GM21529 (cell line): ENCODE measurements around the gene WHRN.

Source experiments
- ATAC-seq: cut with Tn5 transposase; IDR thresholded peaks from one replicate; pipeline ENCODE4 v1.9.1; 2021; ENCODE audit not compliant: unreplicated experiment

WHRN gene

DNA sequence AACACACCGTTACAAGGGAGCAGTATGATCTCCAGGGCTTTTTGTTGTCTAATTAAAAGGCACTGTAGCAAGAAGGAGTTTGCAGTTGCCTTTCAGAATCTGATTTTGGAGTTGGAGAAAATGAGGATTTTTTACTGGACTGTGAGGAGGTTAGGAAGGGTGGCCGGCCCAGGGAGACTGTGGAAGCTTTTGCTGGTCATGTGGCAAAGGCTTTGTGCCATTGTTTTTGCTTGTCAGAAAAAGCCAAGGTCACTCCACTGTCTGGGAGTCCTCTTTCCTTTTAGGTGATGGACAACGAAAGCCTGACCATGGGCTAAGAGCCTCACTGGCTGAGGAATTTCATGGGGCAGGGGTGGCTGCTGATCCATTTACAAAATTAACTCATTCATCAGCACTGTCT is 10.3 kb upstream of the WHRN start:
- ATAC-seq, result no peak

DNA sequence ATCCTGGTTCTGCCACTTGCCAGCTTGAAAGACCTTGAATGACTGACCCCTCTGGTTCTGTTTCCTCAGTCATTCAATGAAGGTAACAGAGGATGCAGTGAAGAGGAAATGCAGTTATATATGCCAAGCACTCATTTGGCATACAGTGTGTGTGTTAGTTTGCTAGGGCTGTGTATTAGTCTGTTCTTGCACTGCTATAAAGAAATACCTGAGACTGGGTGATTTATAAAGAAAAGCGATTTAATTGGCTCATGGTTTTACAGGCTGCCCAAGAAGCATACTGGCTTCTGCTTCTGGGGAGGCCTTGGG is 8.6 kb upstream of the WHRN start:
- ATAC-seq, result no peak

- no peak for ATAC-seq
These were observed 8.0 kb upstream of the WHRN start for GRCh38 chr9:114513055-114513958.

GRCh38 chr9:114511978-114512874 is 7.0 kb upstream of the WHRN start:
- no peak for ATAC-seq

GRCh38 chr9:114507726-114508125 is 2.5 kb upstream of the WHRN start:
- ATAC-seq, result no peak

DNA sequence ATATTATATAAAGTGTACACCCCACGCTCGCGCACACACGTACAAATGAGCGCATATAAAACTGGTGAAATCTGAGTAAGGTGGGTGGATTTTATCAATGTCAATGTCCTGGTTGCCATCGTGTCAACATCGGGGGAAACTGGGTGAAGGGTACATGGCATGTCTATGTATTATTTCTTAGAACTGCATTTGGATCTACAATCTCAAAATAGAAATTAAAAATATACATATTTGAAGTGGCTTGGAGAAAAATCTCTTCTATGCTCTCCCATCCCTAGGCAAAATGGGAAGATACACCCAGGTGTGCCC is 763 bp upstream of the WHRN start:
- no peak for ATAC-seq

DNA sequence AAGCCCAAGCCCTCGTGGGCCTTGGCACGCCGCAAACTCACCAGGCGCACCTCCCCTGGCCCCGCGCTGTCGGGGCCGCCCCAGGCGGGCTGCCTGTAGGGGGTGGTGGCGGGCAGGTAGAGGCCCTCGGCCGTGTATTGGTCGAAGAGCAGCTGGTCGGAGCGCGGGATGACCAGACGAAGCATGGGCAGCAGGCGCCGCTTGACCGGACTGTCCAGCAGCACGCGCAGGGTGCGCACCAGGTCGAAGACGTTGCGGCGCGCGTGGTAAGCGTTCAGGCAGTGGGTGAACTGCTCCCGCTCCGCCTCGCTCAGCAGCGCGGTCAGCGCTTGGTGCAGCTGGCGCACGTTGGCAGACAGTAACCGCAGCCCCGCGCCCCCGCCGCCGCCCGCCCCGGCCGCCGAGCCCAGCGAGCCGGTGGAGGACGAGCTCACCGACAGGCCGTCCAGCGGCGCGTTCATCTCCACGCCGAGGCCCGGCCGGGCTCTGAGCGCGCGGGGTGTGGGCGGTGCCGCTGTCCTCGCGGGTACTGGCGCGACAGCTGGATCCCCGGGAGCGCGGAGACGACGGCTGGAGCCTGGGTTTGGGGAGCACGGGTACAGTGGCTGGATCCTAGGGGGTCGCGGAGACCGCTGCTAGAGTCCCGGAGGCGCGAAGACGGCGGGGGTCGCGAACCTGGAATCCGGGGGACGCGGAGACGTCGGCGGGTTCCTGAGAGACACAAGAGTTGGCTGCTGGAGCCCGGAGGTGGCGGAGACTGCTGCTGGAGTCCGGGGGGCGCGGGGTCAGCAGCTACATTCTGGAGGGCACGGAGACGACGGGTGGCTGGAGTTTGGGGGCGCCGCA is 709 bp downstream of the WHRN start:
- ATAC-seq, result no peak

- no peak for ATAC-seq
These were observed 1.5 kb downstream of the WHRN start for GRCh38 chr9:114503522-114504340.

- ATAC-seq, result no peak
These were observed 2.3 kb downstream of the WHRN start for GRCh38 chr9:114503009-114503408.

GRCh38 chr9:114501796-114502682 is 3.2 kb downstream of the WHRN start:
- ATAC-seq, result no peak

DNA sequence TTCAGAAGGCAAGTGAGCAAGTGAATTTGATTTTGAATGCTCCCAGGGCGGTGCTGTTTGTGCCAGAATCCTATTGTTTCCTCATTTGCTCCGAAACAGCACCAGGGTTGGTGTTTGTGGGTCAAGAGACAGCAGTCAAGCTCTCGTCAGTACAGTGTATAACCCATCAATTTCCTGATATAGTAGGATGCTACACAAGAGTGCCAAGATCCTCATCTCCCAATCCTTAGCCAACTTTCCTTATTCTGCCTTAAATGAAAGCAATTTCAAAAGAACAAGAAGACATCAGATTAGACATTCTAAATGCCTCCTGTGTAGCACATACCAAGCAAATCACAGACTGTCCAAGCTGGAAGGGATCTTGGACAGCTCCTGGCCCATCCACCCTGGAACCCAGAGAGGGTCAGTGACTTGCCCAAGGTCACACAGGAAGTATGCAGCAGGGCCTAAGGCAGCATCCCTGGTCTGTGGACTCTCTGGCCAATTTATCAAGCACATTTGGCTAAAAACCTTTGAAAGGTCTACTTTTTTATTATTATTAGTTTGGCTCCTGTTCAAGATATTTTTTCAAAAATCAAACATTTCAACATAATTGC is 4.5 kb downstream of the WHRN start:
- no peak for ATAC-seq

DNA sequence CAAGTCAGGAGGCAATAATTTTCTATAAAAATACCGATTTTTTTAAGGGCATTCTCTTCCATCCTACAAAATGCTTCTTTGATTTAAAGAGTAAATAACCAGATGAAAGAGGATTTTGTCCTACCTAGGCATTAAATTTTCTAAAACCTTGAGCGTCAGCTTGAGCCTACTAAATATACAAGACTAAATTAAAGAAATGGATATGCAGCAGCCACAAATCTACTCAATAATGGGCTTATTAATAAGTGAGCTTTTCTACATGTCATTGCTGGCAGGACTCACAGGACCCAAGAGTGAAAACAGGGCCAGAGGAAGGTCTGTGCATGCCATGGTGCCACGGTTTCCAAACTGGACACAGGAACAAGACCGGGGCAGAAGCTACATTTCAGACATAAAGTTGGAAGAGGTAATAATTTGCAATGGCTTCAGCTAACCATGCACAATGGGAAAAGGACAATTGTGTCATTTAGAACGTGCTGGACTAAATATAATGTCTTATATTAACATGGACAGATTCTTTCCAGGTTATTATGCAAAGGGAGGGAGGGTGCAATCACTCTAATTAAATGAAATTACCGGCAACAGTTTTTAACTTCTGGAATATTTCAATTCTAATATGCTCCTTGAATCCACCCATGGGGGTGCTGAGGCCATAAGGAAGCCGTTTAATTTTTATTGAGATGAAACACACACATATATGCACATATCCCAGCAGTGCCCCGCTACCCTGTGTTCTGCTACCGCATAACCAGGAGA is 5.2 kb downstream of the WHRN start:
- no peak for ATAC-seq

- no peak for ATAC-seq
These were observed 5.7 kb downstream of the WHRN start for GRCh38 chr9:114499528-114499927.

GRCh38 chr9:114497727-114498382 is 7.4 kb downstream of the WHRN start:
- ATAC-seq, result no peak

DNA sequence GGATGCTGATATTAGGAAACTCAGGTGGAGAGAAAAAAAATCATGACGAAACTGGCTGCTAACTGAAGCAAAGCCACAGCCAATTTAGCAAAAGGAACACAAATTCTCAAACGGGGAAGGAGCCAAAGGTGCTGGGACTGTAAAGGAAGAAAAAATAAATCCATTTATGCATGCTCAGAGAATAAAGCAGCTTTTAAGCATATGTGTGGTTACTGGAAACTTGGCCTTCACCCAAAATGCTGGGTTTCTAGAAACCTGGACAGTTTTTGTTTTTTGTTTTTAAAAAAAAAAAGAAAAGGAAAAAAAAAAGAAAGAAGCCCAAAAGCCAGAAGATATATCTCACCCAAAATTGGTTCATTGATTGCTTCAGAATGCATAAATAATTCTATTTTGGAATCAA is 8.0 kb downstream of the WHRN start:
- ATAC-seq, result no peak

DNA sequence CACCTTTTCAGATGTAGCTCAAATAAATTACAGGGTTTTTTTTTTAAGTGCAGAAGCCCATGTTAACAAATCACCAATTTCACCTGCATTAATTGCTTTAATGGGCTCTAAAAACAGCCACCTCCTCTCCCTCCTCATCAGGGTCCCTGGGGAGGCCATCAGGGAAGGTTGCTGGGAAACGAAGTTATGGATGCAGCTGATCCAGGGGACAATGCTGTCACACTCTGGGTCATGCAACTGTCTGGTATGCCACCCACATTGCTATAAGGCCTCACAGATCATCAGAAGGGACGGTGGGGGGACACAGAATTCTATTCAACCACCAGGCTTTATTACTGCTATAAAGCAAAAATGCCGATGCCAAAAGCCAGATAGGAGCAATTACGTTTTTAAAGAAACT is 9.3 kb downstream of the WHRN start:
- no peak for ATAC-seq

DNA sequence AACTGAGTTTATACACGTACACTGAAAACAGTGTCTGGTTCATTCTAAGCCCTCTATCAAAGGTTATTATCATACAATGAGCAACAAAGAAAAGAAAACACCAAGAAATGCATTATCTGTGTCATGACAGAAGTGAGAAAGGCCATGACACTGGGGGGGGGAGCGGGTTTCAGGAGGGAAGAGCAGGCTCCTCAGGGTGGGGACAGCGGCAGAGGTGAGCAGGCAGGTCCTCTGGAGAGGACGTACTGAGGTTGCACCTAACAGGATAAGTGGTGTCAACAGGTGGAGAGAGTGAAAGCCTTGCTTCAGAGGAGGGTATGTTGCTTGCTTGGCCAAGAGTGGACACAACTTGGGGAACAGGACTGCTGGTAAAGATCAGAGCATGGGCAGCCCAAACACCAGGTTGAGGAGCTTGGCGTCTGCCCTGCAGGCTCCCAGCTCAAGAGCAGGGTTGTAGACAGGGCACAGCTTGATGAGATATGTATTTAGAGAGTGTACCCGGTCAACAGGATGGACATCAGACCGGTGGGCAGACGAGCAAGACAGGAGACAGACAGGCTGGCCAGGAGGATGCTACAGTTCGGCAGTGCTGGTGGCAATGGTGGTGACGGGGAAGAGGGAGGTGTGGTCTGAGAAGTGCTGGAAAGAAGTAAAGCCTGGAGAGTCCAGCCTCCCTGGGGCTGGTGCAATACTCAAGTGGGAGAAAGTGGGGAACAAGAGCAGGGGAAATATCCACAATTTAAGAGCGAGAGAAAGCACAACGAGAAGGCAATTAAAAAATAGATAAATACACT is 10.3 kb downstream of the WHRN start:
- ATAC-seq, result no peak
